Mesodermal cell (in vitro differentiated cells): ENCODE data around the gene LITAF.
A peak's percentile ranks its signal among the peaks of the same experiment; 100 is the strongest.
"Not testable (repeated sequence)": the region's sequence is repeated elsewhere in the genome, so short reads cannot be mapped to it uniquely, and the experiment has no call there.

Experiments
- H3K27ac ChIP-seq: 2 replicates; pipeline ENCODE4 v1.7.0; 2013; ENCODE audit warnings: mild to moderate bottlenecking, low read depth, low read length, moderate library complexity; ENCODE audit not compliant: severe bottlenecking
- H3K36me3 ChIP-seq: 2 replicates; pipeline ENCODE4 v1.7.1; 2013; ENCODE audit warnings: mild to moderate bottlenecking, low read length, moderate library complexity; ENCODE audit not compliant: control insufficient read depth, insufficient read depth
- H3K4me1 ChIP-seq: one replicate; pipeline ENCODE4 v1.7.1; 2013; ENCODE audit warnings: mild to moderate bottlenecking, low read length; ENCODE audit not compliant: insufficient read depth, control insufficient read depth, poor library complexity, severe bottlenecking
- H3K4me3 ChIP-seq: 2 replicates; pipeline ENCODE4 v1.7.0; 2013; ENCODE audit warnings: low read length, control low read depth, mild to moderate bottlenecking; ENCODE audit not compliant: insufficient read depth, poor library complexity, severe bottlenecking; ENCODE audit errors: extremely low read depth
- H3K9me3 ChIP-seq: 2 replicates; pipeline ENCODE4 v1.7.1; 2013; ENCODE audit warnings: mild to moderate bottlenecking, low read length, moderate library complexity; ENCODE audit not compliant: control insufficient read depth
- WGBS, 2 experiments: methylation state at CpG; one replicate each; pipeline ENCODE4 v1.1.5; 2013; ENCODE audit warnings: missing lambda C conversion rate in 2 of 2; ENCODE audit not compliant: insufficient coverage in 2 of 2; 5-methylcytosine and 5-hydroxymethylcytosine counted together

Gene LITAF

DNA sequence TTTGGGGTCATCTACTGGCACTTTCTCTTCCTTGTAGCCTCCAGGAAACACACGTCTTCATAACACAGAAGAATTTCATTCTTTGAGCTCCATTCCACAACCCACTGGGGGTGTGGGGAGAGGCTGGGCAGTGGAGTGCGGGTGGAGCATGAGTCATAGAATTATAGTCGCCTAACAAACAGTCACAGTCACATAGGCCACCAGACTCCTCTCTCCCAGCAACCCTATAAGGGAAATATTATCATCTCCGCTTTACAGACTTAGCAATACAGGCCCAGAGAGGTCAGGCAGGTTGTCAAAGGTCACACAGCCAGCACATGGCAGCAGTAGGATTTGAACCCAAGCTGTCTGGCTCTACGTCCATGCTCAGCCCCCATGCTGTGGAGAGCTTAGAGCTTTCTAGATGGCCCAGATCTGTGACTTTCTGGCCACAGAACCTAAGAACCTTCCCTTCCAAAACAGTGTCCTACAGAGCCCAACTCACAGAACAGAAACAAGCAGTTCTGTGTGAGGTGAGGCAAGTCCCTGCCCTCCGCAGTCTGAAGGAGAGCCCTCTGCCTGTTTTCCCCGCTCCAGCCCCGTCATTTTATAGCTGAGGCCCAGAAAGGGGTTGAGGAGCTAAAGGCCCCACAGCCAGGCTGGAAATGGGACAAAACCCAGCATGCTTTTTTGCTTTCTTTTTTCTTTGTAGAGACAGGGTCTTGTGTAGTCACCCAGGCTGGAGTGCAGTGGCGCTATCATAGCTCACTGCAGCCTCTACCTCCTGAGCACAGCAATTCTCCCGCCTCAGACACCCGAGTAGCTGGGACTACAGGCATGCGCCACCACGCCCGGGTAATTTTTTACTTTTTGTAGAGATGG, 10.7 kb upstream of the LITAF start:
- Histone ChIP-seq H3K27ac (peak overlapping the region; percentile 64), H3K4me3 (no peak overlapping the region), H3K36me3 (no peaks in the 10 kb centered on the region), H3K4me1 (peaks cover 13% of the 10 kb centered on the region), H3K9me3 (no peaks in the 10 kb centered on the region)
- WGBS, 2 experiments, result 82 to 83% methylated on average over 10 to 11 of the region's 14 CpGs

- Histone ChIP-seq H3K27ac (peak overlapping the region; percentile 19), H3K36me3 (no peaks in the 10 kb centered on the region), H3K4me1 (peaks cover 13% of the 10 kb centered on the region), H3K9me3 (no peaks in the 10 kb centered on the region), H3K4me3 (no peak overlapping the region)
- WGBS, 2 experiments, result 57 to 64% methylated on average over 1 to 2 of the region's 4 CpGs
Observed at GRCh38 chr16:11596572-11597226, 10.0 kb upstream of the LITAF start.

- peaks cover 13% of the 10 kb centered on the region for H3K4me1 ChIP-seq
- H3K4me3 ChIP-seq, result no peak overlapping the region
- WGBS, 2 experiments, result 94% methylated on average over 3 of the region's 3 CpGs; no CpG with 5 or more reads in 1 of the 2 experiments
- no peaks in the 10 kb centered on the region for H3K36me3 ChIP-seq
- no peak overlapping the region for H3K27ac ChIP-seq
- H3K9me3 ChIP-seq, result no peaks in the 10 kb centered on the region
Observed at GRCh38 chr16:11593581-11593980, 6.9 kb upstream of the LITAF start.

DNA sequence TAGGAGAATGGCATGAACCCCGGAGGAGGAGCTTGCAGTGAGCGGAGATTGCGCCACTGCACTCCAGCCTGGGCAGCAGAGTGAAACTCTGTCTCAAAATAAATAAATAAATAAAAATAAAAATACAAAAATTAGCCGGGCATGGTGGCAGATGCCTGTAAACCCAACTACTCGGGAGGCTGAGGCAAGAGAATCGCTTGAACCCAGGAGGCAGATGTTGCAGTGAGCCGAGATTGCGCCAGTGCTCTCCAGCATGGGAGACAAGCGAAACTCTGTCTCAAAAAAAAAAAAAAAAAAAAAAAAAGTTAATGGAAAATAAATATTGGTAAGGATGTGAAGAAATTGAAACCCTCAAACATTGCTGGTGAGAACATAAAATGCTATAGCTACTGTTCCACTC, 6.4 kb upstream of the LITAF start:
- WGBS, 2 experiments, result 100% methylated on average over 3 to 4 of the region's 9 CpGs
- not testable (repeated sequence) for H3K4me3 ChIP-seq, H3K27ac ChIP-seq, H3K9me3 ChIP-seq, H3K36me3 ChIP-seq
- H3K4me1 ChIP-seq, result peaks cover 13% of the 10 kb centered on the region

- H3K4me3 ChIP-seq, H3K9me3 ChIP-seq, H3K4me1 ChIP-seq, H3K27ac ChIP-seq, H3K36me3 ChIP-seq: not testable (repeated sequence)
- WGBS, 2 experiments, result 80 to 87% methylated on average over 5 of the region's 5 CpGs
Observed at GRCh38 chr16:11591630-11592029, 4.9 kb upstream of the LITAF start.

- no peak overlapping the region for H3K27ac ChIP-seq
- WGBS, 2 experiments, result no CpG with 5 or more reads among the region's 1 CpG
- no peaks in the 10 kb centered on the region for H3K36me3 ChIP-seq
- H3K9me3 ChIP-seq, result no peaks in the 10 kb centered on the region
- no peak overlapping the region for H3K4me3 ChIP-seq
- H3K4me1 ChIP-seq, result peaks cover 5% of the 10 kb centered on the region
Observed at GRCh38 chr16:11589198-11589550, 2.5 kb upstream of the LITAF start.

DNA sequence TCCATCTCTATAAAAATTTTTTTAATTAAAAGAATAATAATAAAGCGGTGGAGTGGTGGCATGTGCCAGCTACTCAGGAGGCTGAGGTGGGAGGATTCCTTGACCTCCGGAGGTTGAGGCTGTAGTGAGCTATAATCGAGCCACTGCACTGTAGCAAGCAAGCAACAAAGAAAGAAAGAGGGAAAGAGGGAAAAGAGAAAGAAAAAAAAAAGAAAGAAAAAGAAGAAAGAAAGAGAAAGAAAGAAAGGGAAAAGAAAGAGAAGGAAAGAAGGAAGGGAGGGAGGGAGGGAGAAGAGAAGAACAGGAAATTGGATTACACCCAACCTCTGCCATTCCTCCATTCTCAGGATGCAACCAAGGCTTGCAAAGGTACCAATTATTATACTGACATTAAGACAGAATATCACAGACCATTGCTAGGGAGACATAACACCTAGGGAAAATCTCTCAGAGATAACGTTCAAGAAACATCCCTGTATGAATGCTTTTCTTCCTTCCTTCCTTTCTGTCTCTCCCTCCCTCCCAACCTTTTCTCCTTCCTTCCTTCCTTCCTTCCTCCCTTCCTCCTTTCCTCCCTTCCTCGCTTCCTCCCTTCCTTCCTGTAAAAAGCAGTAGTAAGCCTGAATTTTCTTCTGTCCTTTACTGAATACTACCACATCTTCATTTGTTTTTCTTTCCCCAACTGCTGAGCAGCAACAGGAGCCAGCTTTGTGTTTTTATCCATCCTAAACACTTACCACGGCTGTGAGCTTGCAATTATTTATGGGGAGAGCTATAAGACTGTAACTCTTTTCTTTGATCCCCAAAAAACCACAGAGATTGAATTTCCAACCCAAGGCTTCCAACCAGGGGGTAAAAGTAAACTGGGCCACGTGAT, 1.8 kb upstream of the LITAF start:
- Histone ChIP-seq H3K4me3 (no peak overlapping the region), H3K36me3 (no peaks in the 10 kb centered on the region), H3K9me3 (no peaks in the 10 kb centered on the region), H3K4me1 (peaks cover 6% of the 10 kb centered on the region), H3K27ac (no peak overlapping the region)
- 89 to 92% methylated on average over 3 to 5 of the region's 7 CpGs for WGBS, 2 experiments

GRCh38 chr16:11587643-11588247, 1.0 kb upstream of the LITAF start:
- no peaks in the 10 kb centered on the region for H3K36me3 ChIP-seq
- H3K27ac ChIP-seq, result no peak overlapping the region
- peaks cover 10% of the 10 kb centered on the region for H3K4me1 ChIP-seq
- WGBS, 2 experiments, result 77 to 83% methylated on average over 10 to 12 of the region's 14 CpGs
- no peaks in the 10 kb centered on the region for H3K9me3 ChIP-seq
- H3K4me3 ChIP-seq, result peak overlapping the region; percentile 72

DNA sequence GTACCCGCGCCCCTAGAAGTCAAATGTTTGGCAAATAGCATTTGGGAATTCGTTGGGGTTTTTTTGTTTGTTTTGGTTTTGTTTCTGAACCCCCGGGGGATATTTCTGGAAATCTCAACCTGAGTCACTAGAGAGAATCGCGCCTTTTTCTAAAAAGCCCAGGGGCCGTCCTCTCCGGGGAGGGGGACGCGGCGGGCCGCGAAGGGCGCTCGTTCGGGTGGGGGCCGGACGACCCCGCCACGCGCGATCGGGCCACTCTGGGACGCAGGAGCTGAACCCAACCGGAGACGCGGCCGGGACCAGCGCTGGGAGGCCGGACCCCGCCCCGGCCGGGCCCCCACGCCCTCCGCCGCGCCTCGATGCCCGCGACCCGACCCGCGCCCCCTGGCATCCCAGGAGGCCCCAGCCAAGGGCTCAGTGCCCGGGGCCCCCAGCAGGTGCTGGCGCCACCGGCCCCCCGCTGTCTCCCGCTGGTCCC, 302 bp downstream of the LITAF start:
- H3K4me1 ChIP-seq, result peaks cover 13% of the 10 kb centered on the region

More for the DNA sequence above, 302 bp downstream of the LITAF start:
- Histone ChIP-seq H3K36me3 (peaks cover under 1% of the 10 kb centered on the region), H3K4me3 (peak overlapping the region; percentile 72), H3K27ac (no peak overlapping the region), H3K9me3 (no peaks in the 10 kb centered on the region)
- WGBS, 2 experiments, result 1 to 2% methylated on average over 26 to 41 of the region's 48 CpGs
